ENCODE measurements around the gene BCO1.
A peak's percentile ranks its signal among the peaks of the same experiment; 100 is the strongest.

Gene BCO1

GRCh38 chr16:81277541-81278080 lies 39.1 kb downstream of the BCO1 start:
- no peak for DNase-seq

GRCh38 chr16:81278526-81278925 lies 40.0 kb downstream of the BCO1 start:
- no peak for DNase-seq

GRCh38 chr16:81279392-81279791 lies 40.9 kb downstream of the BCO1 start:
- DNase-seq = no peak

- no peak for DNase-seq
Observed at GRCh38 chr16:81280393-81280792, 41.9 kb downstream of the BCO1 start.

GRCh38 chr16:81283044-81283443 lies 44.6 kb downstream of the BCO1 start:
- no peak for DNase-seq

- DNase-seq = no peak
Observed at GRCh38 chr16:81284995-81285600, 46.6 kb downstream of the BCO1 start.

- DNase-seq = no peak
Observed at GRCh38 chr16:81286190-81286589, 47.7 kb downstream of the BCO1 start.

- DNase-seq = no peak
Observed at GRCh38 chr16:81291117-81291516, 52.6 kb downstream of the BCO1 start.

GRCh38 chr16:81292936-81293335 lies 54.4 kb downstream of the BCO1 start:
- DNase-seq = no peak

GRCh38 chr16:81293909-81294802 lies 55.7 kb downstream of the BCO1 start:
- DNase-seq = no peak

GRCh38 chr16:81296631-81297030 lies 58.1 kb downstream of the BCO1 start:
- no peak for DNase-seq

GRCh38 chr16:81307770-81308169 lies 69.3 kb downstream of the BCO1 start:
- DNase-seq = no peak

- no peak for DNase-seq
Observed at GRCh38 chr16:81310045-81310644, 71.7 kb downstream of the BCO1 start.

GRCh38 chr16:81311762-81312161 lies 73.3 kb downstream of the BCO1 start:
- no peak for DNase-seq

- DNase-seq = no peak
Observed at GRCh38 chr16:81313701-81314602, 75.5 kb downstream of the BCO1 start.

GRCh38 chr16:81314603-81315270 lies 76.2 kb downstream of the BCO1 start, which contains the start of gene GAN:
Gene GAN, plus strand, starts transcription at chr16:81314962. Its CDS starts 152 bp downstream, at chr16:81315114.
- DNase-seq = peak; percentile 79

GRCh38 chr16:81315271-81316175 lies 77.0 kb downstream of the BCO1 start:
- DNase-seq = no peak

- DNase-seq = no peak
Observed at GRCh38 chr16:81316176-81316496, 77.6 kb downstream of the BCO1 start.

GRCh38 chr16:81318711-81319110 lies 80.2 kb downstream of the BCO1 start:
- no peak for DNase-seq

GRCh38 chr16:81319221-81319912 lies 80.9 kb downstream of the BCO1 start:
- no peak for DNase-seq

Data from NCI-H446 treated with DMSO at 0.1 percent for 48 hours (cell line).